H9 (cell line): ENCODE data around the gene RARA. TPM values are rescaled to one million over a fixed set of nuclear protein-coding genes. Genes with fewer than 3 reads are reported as not detected.

Experiments used
- DNase-seq: peaks from one replicate; pipeline ENCODE4 v3.0.0-alpha.2; 2017
- H2AFZ ChIP-seq: one replicate; pipeline ENCODE4 v1.6.1; 2013; ENCODE audit warnings: mild to moderate bottlenecking, low read length, control low read depth, moderate library complexity
- H2AK5ac ChIP-seq: 2 replicates; pipeline ENCODE4 v1.6.1; 2013; ENCODE audit warnings: low read length, control low read depth, mixed read lengths; ENCODE audit not compliant: insufficient read length
- H2BK120ac ChIP-seq: one replicate; pipeline ENCODE4 v1.6.1; 2013; ENCODE audit warnings: low read depth, mild to moderate bottlenecking, low read length, control low read depth, inconsistent platforms; ENCODE audit not compliant: poor library complexity, severe bottlenecking
- H2BK12ac ChIP-seq: 2 replicates; pipeline ENCODE4 v1.6.1; 2013; ENCODE audit warnings: low read length, control low read depth, mixed read lengths, low read depth; ENCODE audit not compliant: insufficient read length
- H2BK15ac ChIP-seq: 2 replicates; pipeline ENCODE4 v1.6.1; 2013; ENCODE audit warnings: low read depth, low read length, control low read depth
- H2BK20ac ChIP-seq: one replicate; pipeline ENCODE4 v1.6.1; 2013; ENCODE audit warnings: low read depth, mild to moderate bottlenecking, low read length, control low read depth, inconsistent platforms; ENCODE audit not compliant: poor library complexity, severe bottlenecking
- H2BK5ac ChIP-seq: 2 replicates; pipeline ENCODE4 v1.6.1; 2013; ENCODE audit warnings: low read length, control low read depth, mixed read lengths; ENCODE audit not compliant: insufficient read length
- H3K14ac ChIP-seq: 2 replicates; pipeline ENCODE4 v1.6.1; 2013; ENCODE audit warnings: low read length, control low read depth; ENCODE audit not compliant: insufficient read depth
- H3K18ac ChIP-seq: 2 replicates; pipeline ENCODE4 v1.6.1; 2013; ENCODE audit warnings: low read depth, mild to moderate bottlenecking, mixed read lengths, low read length, control low read depth; ENCODE audit not compliant: insufficient read length
- H3K23ac ChIP-seq: 2 replicates; pipeline ENCODE4 v1.6.1; 2013; ENCODE audit warnings: low read length, control low read depth, mixed read lengths, low read depth; ENCODE audit not compliant: insufficient read length
- H3K23me2 ChIP-seq: 2 replicates; pipeline ENCODE4 v1.6.1; 2013; ENCODE audit warnings: low read depth, mild to moderate bottlenecking, mixed read lengths, low read length, control low read depth; ENCODE audit not compliant: insufficient read length, poor library complexity, severe bottlenecking
- H3K27ac ChIP-seq: 2 replicates; pipeline ENCODE4 v1.5.1; 2013; ENCODE audit warnings: low read length, control low read depth, mixed read lengths, low read depth; ENCODE audit not compliant: insufficient read length
- H3K27me3 ChIP-seq: 2 replicates; pipeline ENCODE4 v1.6.1; 2013; ENCODE audit warnings: low read length, control low read depth, inconsistent platforms; ENCODE audit not compliant: insufficient read depth
- H3K4ac ChIP-seq: 2 replicates; pipeline ENCODE4 v1.6.1; 2013; ENCODE audit warnings: low read depth, mild to moderate bottlenecking, control low read depth, inconsistent platforms, low read length, moderate library complexity
- H3K4me1 ChIP-seq: 2 replicates; pipeline ENCODE4 v1.6.1; 2013; ENCODE audit warnings: low read length, control low read depth, inconsistent platforms; ENCODE audit not compliant: insufficient read depth
- H3K4me2 ChIP-seq: 2 replicates; pipeline ENCODE4 v1.6.1; 2013; ENCODE audit warnings: low read length, control low read depth, mixed read lengths; ENCODE audit not compliant: insufficient read length, insufficient read depth
- H3K56ac ChIP-seq: 2 replicates; pipeline ENCODE4 v1.6.1; 2013; ENCODE audit warnings: low read depth, mild to moderate bottlenecking, mixed read lengths, low read length, control low read depth; ENCODE audit not compliant: insufficient read length
- H3K79me1 ChIP-seq: 2 replicates; pipeline ENCODE4 v1.6.1; 2013; ENCODE audit warnings: low read depth, mild to moderate bottlenecking, moderate library complexity, low read length, control low read depth, inconsistent platforms; ENCODE audit not compliant: insufficient read depth, poor library complexity, severe bottlenecking
- H3K79me2 ChIP-seq: 2 replicates; pipeline ENCODE4 v1.6.1; 2013; ENCODE audit warnings: low read length, control low read depth, inconsistent platforms; ENCODE audit not compliant: insufficient read depth
- H3K9ac ChIP-seq: 2 replicates; pipeline ENCODE4 v1.6.1; 2013; ENCODE audit warnings: low read length, control low read depth, mixed read lengths; ENCODE audit not compliant: insufficient read length; ENCODE audit errors: extremely low read depth
- H3K9me3 ChIP-seq: one replicate; pipeline ENCODE4 v1.6.1; 2013; ENCODE audit warnings: low read depth, low read length, inconsistent platforms; ENCODE audit not compliant: control insufficient read depth
- H3T11ph ChIP-seq: one replicate; pipeline ENCODE4 v1.6.1; 2013; ENCODE audit warnings: mild to moderate bottlenecking, low read length, control low read depth, inconsistent platforms
- H4K20me1 ChIP-seq: one replicate; pipeline ENCODE4 v1.6.1; 2013; ENCODE audit not compliant: control insufficient read depth, insufficient read length, insufficient read depth
- H4K5ac ChIP-seq: 2 replicates; pipeline ENCODE4 v1.6.1; 2013; ENCODE audit warnings: low read depth, mild to moderate bottlenecking, mixed read lengths, low read length, control low read depth; ENCODE audit not compliant: insufficient read length
- H4K8ac ChIP-seq: replicated peaks from 2 replicates; pipeline ENCODE4 v1.6.1; 2013; ENCODE audit warnings: low read length, control low read depth, mixed read lengths, low read depth; ENCODE audit not compliant: insufficient read length
- H4K91ac ChIP-seq: 2 replicates; pipeline ENCODE4 v1.6.1; 2013; ENCODE audit warnings: low read depth, mild to moderate bottlenecking, moderate library complexity, mixed read lengths, low read length, control low read depth; ENCODE audit not compliant: insufficient read length
- H3K27ac Mint-ChIP-seq, 3 experiments: 2 replicates in 2 of 3; 3 replicates in 1 of 3; pipeline ENCODE4 v1.8.0; 2020 to 2021; ENCODE audit warnings: mixed read lengths in 3 of 3, mild to moderate bottlenecking in 1 of 3, moderate library complexity in 1 of 3
- H3K27me3 Mint-ChIP-seq: 2 replicates; pipeline ENCODE4 v1.8.0; 2021; ENCODE audit warnings: low read depth, mild to moderate bottlenecking, moderate library complexity, mixed read lengths
- H3K36me3 Mint-ChIP-seq, 3 experiments: 2 replicates in 2 of 3; 3 replicates in 1 of 3; pipeline ENCODE4 v1.8.0; 2020 to 2021; ENCODE audit warnings: low read depth in 3 of 3, mixed read lengths in 3 of 3; ENCODE audit not compliant: insufficient read depth in 1 of 3
- H3K4me1 Mint-ChIP-seq, 2 experiments: 2 replicates each; pipeline ENCODE4 v1.8.0; 2020; ENCODE audit warnings: mixed read lengths in 2 of 2
- H3K4me3 Mint-ChIP-seq, 2 experiments: 2 replicates in 1 of 2; 3 replicates in 1 of 2; pipeline ENCODE4 v1.8.0; 2020 to 2021; ENCODE audit warnings: mild to moderate bottlenecking in 2 of 2, mixed read lengths in 2 of 2, moderate library complexity in 1 of 2
- H3K9me3 Mint-ChIP-seq, 2 experiments: 2 replicates in 1 of 2; 3 replicates in 1 of 2; pipeline ENCODE4 v1.8.0; 2020; ENCODE audit warnings: mild to moderate bottlenecking in 2 of 2, mixed read lengths in 2 of 2, moderate library complexity in 1 of 2
- WGBS: extraction: QIAGEN DNeasy Blood & Tissue Kit; methylation state at CpG from one replicate; pipeline ENCODE4 v1.1.7; 2013; ENCODE audit warnings: missing lambda C conversion rate, low lambda C conversion rate, mixed read lengths; ENCODE audit not compliant: insufficient read length; ENCODE audit errors: extremely low coverage; 5-methylcytosine and 5-hydroxymethylcytosine counted together
- total RNA-seq: library from RNA; stranded (reverse); gene quantifications from 2 replicates; pipeline ENCODE4 v1.2.1, GENCODE V29; 2021
- TF ChIP-seq, protein P1 (sequence below): fragments of 200-600 bp; sonication (generic); conservative IDR thresholded peaks from 3 replicates; pipeline ENCODE4 v1.8.0; 2021; ENCODE audit warnings: antibody characterized with exemption, mild to moderate bottlenecking

Gene RARA
- total RNA-seq, 1 experiment from 2014 or later: 17.6 TPM

DNA sequence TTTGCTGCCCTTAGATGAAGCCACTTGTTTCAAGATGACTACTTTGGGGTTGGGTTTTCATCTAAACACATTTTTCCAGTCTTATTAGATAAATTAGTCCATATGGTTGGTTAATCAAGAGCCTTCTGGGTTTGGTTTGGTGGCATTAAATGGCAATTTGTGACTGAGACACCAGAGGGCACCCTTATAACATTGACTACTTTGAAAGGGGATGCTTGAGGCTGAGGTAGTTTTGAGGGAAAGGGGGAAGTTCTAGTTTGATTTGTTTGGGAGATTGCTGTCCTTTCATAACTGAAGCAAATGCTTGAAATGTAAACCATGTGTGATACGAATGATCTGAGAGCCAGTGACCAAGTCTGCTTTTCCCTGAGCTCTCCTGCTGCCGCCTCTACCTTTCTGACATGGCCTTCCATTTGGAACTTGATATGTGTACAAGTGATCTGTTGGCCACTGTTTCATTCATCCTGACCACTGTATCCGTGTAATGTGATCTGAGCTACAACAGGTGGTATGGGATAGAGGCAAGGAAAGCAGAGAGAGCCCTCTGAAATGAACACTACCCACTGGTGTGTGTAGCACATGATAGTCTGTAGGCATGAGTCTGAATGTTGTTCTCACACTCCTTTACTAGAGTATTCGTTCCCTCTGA lies 5.8 kb upstream of the RARA start:
- Histone ChIP-seq H4K5ac (no peak overlapping the region), H2BK15ac (no peak overlapping the region), H3K27ac (no peak overlapping the region), H3K56ac (no peak overlapping the region), H2BK5ac (no peak overlapping the region), H3K14ac (no peak overlapping the region), H3K18ac (no peak overlapping the region), H3K4ac (no peak overlapping the region), H3K4me2 (no peak overlapping the region), H3K27me3 (no peaks in the 10 kb centered on the region), H4K91ac (no peak overlapping the region), H2AFZ (no peak overlapping the region), H3K79me2 (no peaks in the 10 kb centered on the region), H3T11ph (no peak overlapping the region), H3K9me3 (no peaks in the 10 kb centered on the region), H3K23ac (no peak overlapping the region), H3K9ac (no peak overlapping the region), H4K20me1 (no peaks in the 10 kb centered on the region), H3K4me1 (peaks cover 12% of the 10 kb centered on the region; the same call in 1 of the 2 replicates), H2BK12ac (no peak overlapping the region), H2BK120ac (no peak overlapping the region), H4K8ac (no peak overlapping the region), H3K23me2 (no peaks in the 10 kb centered on the region), H3K79me1 (peaks cover 4% of the 10 kb centered on the region), H2AK5ac (no peak overlapping the region), H2BK20ac (no peak overlapping the region)
- DNase-seq: no peak
- H3K27me3 Mint-ChIP-seq: no peaks in the 10 kb centered on the region; the same call in 1 of the 2 replicates
- no peak overlapping the region for H3K27ac Mint-ChIP-seq
- H3K9me3 Mint-ChIP-seq: no peaks in the 10 kb centered on the region
- no CpG with 5 or more reads among the region's 4 CpGs for WGBS
- H3K36me3 Mint-ChIP-seq: peaks cover 38 to 74% (median 60%) of the 10 kb centered on the region in 3 experiments; a peak in 6 of 7 replicates
- TF ChIP-seq, protein P1, sequence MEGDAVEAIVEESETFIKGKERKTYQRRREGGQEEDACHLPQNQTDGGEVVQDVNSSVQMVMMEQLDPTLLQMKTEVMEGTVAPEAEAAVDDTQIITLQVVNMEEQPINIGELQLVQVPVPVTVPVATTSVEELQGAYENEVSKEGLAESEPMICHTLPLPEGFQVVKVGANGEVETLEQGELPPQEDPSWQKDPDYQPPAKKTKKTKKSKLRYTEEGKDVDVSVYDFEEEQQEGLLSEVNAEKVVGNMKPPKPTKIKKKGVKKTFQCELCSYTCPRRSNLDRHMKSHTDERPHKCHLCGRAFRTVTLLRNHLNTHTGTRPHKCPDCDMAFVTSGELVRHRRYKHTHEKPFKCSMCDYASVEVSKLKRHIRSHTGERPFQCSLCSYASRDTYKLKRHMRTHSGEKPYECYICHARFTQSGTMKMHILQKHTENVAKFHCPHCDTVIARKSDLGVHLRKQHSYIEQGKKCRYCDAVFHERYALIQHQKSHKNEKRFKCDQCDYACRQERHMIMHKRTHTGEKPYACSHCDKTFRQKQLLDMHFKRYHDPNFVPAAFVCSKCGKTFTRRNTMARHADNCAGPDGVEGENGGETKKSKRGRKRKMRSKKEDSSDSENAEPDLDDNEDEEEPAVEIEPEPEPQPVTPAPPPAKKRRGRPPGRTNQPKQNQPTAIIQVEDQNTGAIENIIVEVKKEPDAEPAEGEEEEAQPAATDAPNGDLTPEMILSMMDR: peak; percentile 74
- H3K4me1 Mint-ChIP-seq: peaks cover 3 to 5% of the 10 kb centered on the region in 2 experiments
- H3K4me3 Mint-ChIP-seq: no peak overlapping the region
